Measurements from ENCODE around the gene C2orf92. TPM values are rescaled to one million over a fixed set of nuclear protein-coding genes. Genes with fewer than 3 reads are reported as not detected.
"Not testable (repeated sequence)": the region's sequence is repeated elsewhere in the genome, so short reads cannot be mapped to it uniquely, and the experiment has no call there.

C2orf92 gene
- total RNA-seq, 2 experiments from 2014 or later: 2.7 to 2.8 TPM

DNA sequence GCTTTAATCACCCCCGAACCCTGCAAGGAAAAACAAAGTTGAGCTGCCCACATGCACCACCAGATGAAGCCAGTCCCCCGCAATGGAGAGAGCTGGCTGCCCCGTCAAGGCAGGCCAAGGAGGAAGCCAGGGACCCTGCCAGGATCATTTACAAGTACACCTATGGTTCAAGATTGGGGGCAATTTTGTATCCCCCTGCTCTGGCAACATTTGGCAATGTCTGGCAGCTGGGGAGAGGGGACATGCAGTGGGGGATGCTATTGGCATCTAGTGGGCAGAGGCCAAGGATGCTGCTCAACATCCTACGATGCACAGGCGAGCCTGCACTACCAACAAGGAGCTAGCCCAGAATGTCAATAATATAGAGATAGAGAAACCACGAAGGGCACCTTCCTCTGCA is 7.6 kb upstream of the C2orf92 start:
- no peak for DNase-seq
- Mint-ChIP-seq H3K36me3 (ENCODE audit: low read depth) (peaks cover 21% of the 10 kb centered on the region), H3K4me3 (peak overlapping the region; percentile 89), H3K27me3 (ENCODE audit: low read depth) (no peaks in the 10 kb centered on the region), H3K27ac (peak overlapping the region; percentile 98), H3K4me1 (ENCODE audit: low read depth) (peaks cover 31% of the 10 kb centered on the region), H3K9me3 (no peaks in the 10 kb centered on the region)
- CTCF ChIA-PET: interaction anchor here (0.6 to 4.5 kb wide), 8 partner anchors 10 to 818 kb away, joined by 3 to 23 read pairs (median 6); partner anchors contain the start of gene COX5B
- intact Hi-C loops (cut with micrococcal nuclease): loop anchor here (5.0 kb wide), 2 partner anchors 790 to 1130 kb away; no protein-coding TSS in a partner anchor

DNA sequence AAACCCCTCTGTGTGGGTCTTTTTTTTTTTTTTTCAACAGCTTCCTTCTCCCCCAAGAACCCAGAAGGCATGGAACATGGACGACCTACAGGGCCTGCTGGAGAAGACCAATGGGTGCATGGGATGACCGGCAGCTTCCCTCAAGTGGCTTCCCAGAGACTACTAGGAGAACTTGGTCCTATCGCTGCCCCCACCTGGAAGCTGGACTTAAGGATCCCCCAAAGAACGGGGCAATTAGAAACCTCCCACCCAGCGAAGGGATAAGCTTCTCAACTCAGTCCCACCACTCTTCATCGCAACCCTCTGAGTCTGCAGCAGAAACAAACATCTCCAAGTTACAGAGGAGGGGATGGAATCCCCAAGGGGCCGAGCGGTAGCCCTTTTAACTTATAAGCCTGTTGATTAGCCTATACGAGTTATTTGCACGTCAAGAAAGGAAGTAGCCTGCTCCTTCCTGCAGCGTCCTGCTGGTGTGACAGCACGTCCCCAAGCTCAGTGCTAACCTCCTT is 7.1 kb upstream of the C2orf92 start:
- intact Hi-C loops (cut with micrococcal nuclease): loop anchor here (5.0 kb wide), 2 partner anchors 790 to 1130 kb away; no protein-coding TSS in a partner anchor
- Mint-ChIP-seq H3K4me1 (ENCODE audit: low read depth) (peaks cover 31% of the 10 kb centered on the region), H3K27me3 (ENCODE audit: low read depth) (no peaks in the 10 kb centered on the region), H3K27ac (peak overlapping the region; percentile 98), H3K4me3 (peak overlapping the region; percentile 89), H3K36me3 (ENCODE audit: low read depth) (peaks cover 19% of the 10 kb centered on the region), H3K9me3 (no peaks in the 10 kb centered on the region)
- CTCF ChIA-PET: interaction anchor here (0.6 to 4.5 kb wide), 11 partner anchors 11 to 817 kb away, joined by 3 to 23 read pairs (median 6); partner anchors contain the start of gene COX5B
- DNase-seq: no peak

DNA sequence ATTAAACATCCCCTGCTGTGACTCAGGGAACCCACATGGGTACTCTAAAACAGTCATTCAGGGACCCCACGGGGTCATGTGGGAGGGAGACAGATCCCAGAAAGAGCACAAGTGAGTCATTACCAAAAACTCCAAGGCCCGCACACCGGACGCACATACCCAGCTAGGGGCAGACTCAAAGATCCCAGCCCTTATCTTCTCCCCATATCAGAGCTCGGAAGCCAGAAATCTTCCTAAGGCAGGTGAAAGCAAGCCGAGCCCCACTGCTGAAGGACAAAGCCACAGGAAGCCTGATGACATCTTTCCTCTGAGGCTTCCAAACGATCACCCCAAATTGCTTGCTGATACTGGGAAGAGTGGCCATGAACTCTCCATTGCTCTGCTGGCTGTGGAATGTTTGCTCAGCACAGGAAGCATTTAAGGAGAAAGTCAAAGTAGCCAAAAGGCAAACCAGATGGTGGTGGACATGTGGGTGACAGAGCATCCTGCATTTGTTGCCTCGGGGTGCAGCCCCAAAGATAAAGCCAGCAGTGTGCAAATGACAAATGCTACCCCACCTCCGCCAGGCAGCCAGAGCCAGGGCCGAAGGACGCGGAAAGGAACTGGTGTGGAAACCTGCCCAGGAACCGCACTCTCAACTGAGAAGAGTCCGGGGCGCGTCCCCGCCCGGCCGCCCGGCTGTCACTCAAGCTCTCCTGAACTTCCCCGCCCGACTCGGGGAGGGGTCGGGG is 6.5 kb upstream of the C2orf92 start:
- no peaks in the 10 kb centered on the region for H3K9me3 Mint-ChIP-seq
- CTCF ChIA-PET: interaction anchor here (1.0 to 4.5 kb wide), 10 partner anchors 10 to 770 kb away, joined by 3 to 23 read pairs (median 6); partner anchors contain the start of gene COX5B
- peaks cover 15% of the 10 kb centered on the region for H3K36me3 Mint-ChIP-seq (ENCODE audit: low read depth)
- H3K27ac Mint-ChIP-seq: peak overlapping the region; percentile 98
- H3K27me3 Mint-ChIP-seq (ENCODE audit: low read depth): no peaks in the 10 kb centered on the region
- peaks cover 31% of the 10 kb centered on the region for H3K4me1 Mint-ChIP-seq (ENCODE audit: low read depth)
- peak overlapping the region; percentile 89 for H3K4me3 Mint-ChIP-seq
- intact Hi-C loops (cut with micrococcal nuclease): loop anchor here (5.0 kb wide), 2 partner anchors 789 to 1131 kb away; no protein-coding TSS in a partner anchor
- peak; percentile 94 for DNase-seq

DNA sequence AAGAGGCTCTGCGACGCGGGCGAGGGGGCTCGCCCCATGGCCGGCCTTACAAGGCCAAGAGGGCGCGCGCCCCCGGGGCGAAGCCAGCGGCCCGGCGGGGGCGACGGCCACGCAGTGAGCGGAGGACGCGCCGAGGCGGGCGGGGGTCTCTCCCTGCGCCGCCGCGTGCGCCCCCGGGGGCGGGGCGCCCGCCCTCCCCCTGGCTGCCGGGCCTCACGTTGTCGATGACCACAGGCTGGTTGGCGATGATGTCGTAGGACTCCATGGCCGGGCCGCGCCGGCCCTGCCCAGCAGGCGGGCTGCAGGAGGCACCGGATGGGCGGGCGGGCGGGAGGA is 5.9 kb upstream of the C2orf92 start:
- Mint-ChIP-seq H3K4me3 (peak overlapping the region; percentile 89), H3K9me3 (no peaks in the 10 kb centered on the region), H3K4me1 (ENCODE audit: low read depth) (peaks cover 31% of the 10 kb centered on the region), H3K36me3 (ENCODE audit: low read depth) (peaks cover 12% of the 10 kb centered on the region), H3K27ac (peak overlapping the region; percentile 98), H3K27me3 (ENCODE audit: low read depth) (no peaks in the 10 kb centered on the region)
- CTCF ChIA-PET: interaction anchor here (1.0 to 4.5 kb wide), 12 partner anchors 12 to 770 kb away, joined by 3 to 56 read pairs (median 5); partner anchors contain the start of genes COX5B and ZAP70
- intact Hi-C loops (cut with micrococcal nuclease): loop anchor here (5.0 kb wide), 2 partner anchors 789 to 1131 kb away; no protein-coding TSS in a partner anchor
- no peak for DNase-seq

DNA sequence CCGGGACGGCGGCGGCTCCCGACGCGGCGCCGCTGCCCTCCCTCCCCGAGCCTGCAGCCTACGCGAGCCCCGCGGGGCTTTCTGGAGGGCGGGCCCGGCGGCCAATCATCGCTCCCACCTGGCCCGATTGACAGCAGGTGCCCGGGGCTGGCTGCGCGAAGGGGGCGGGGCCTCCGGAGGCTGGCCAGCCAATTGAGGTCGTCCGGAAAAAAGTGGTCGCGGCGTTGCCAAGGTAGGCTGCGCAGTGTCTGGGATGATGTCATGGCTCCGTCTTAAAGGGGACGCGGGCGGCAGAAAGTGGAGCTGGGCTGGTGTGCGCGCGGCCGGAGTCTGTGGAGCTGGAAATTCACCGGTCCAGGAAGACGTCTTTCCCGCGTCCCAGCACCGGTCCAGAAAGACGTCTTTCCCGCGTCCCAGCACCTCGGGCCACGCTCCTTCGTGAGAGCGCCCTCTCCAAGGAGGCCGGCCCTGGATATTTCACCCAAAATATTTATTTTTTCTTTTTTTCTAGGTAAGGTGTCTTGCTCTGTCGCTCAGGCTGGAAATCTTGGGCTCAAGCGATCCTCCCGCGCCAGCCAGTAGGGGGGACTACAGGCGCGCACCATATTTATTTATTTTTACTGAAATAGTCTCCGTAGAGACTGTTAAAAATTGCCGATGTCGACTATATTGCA is 5.4 kb upstream of the C2orf92 start, which contains the start of gene ACTR1B:
Gene ACTR1B, minus strand, starts transcription at position 83 of the 674 bp plus-strand sequence. CDS start 154 bp downstream, outside the sequence.
- H3K36me3 Mint-ChIP-seq (ENCODE audit: low read depth): peaks cover 12% of the 10 kb centered on the region
- intact Hi-C loops (cut with micrococcal nuclease): loop anchor here (1.0 to 5.0 kb wide), 9 partner anchors 9 to 1672 kb away; partner anchors contain the start of genes TXNDC9 and ZAP70
- H3K27me3 Mint-ChIP-seq (ENCODE audit: low read depth): no peaks in the 10 kb centered on the region
- H3K4me1 Mint-ChIP-seq (ENCODE audit: low read depth): peaks cover 31% of the 10 kb centered on the region
- DNase-seq: peak; percentile 98
- H3K4me3 Mint-ChIP-seq: peak within 1 kb of the TSS; percentile 93
- CTCF ChIA-PET: interaction anchor here (0.8 to 4.5 kb wide), 11 partner anchors 11 to 103 kb away, joined by 3 to 56 read pairs (median 4); partner anchors contain the start of genes COX5B and ZAP70
- H3K27ac Mint-ChIP-seq: peak within 1 kb of the TSS; percentile 98
- no peaks in the 10 kb centered on the region for H3K9me3 Mint-ChIP-seq

DNA sequence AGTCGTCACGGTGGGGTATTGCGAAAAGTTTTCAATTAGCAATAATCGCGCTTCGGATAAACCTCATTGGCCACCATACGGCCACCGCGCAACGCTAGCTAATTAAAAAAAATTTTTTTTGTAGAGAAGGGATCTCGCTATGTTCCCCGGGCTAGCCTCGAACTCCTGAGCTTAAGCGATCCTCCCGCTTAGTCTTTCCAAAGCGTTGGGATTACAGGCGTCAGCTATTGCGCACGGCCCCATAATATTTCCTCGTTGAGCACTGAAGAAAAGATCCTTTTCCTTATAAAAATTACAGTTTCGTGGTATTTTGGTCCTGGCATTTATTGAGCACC is 4.9 kb upstream of the C2orf92 start:
- no peaks in the 10 kb centered on the region for H3K27me3 Mint-ChIP-seq (ENCODE audit: low read depth)

DNA sequence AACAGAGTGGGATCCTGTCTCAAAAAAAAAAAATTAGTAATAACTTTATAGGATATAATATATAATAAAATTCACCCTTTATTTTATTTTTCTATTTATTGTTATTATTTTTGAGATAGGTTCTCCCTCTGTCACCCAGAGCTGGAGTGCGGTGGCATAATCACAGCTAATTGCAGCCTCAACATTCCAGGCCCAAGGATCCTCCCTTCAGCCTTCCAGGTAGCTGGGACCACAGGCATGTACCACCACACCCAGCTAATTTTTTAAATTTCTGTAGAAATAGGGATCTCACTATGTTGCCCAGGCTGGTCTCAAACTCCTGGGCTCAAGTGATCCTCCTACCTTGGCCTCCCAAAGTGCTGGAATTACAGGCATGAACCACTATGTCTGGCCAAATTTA is 958 bp downstream of the C2orf92 start:
- H3K36me3 Mint-ChIP-seq (ENCODE audit: low read depth): peaks cover 2% of the 10 kb centered on the region
- DNase-seq: no peak
- no peak overlapping the region for H3K27ac Mint-ChIP-seq
- H3K9me3 Mint-ChIP-seq: no peaks in the 10 kb centered on the region
- peaks cover 21% of the 10 kb centered on the region for H3K4me1 Mint-ChIP-seq (ENCODE audit: low read depth)
- H3K4me3 Mint-ChIP-seq: no peak overlapping the region
- CTCF ChIA-PET: interaction anchor here (0.6 to 1.2 kb wide), 2 partner anchors 30 to 36 kb away, joined by 3 read pairs; no protein-coding TSS in a partner anchor
- H3K27me3 Mint-ChIP-seq (ENCODE audit: low read depth): no peaks in the 10 kb centered on the region
- intact Hi-C loops (cut with micrococcal nuclease): no loop called here

More for the DNA sequence above, 4.9 kb upstream of the C2orf92 start:
- intact Hi-C loops (cut with micrococcal nuclease): loop anchor here (1.0 to 5.0 kb wide), 9 partner anchors 9 to 1672 kb away; partner anchors contain the start of genes TXNDC9 and ZAP70
- no peaks in the 10 kb centered on the region for H3K9me3 Mint-ChIP-seq
- H3K27ac Mint-ChIP-seq: peak overlapping the region; percentile 97
- CTCF ChIA-PET: interaction anchor here (0.8 to 4.5 kb wide), 11 partner anchors 11 to 103 kb away, joined by 3 to 56 read pairs (median 4); partner anchors contain the start of genes COX5B and ZAP70
- peaks cover 31% of the 10 kb centered on the region for H3K4me1 Mint-ChIP-seq (ENCODE audit: low read depth)
- peaks cover 12% of the 10 kb centered on the region for H3K36me3 Mint-ChIP-seq (ENCODE audit: low read depth)
- DNase-seq: peak; percentile 30
- H3K4me3 Mint-ChIP-seq: peak overlapping the region; percentile 93

DNA sequence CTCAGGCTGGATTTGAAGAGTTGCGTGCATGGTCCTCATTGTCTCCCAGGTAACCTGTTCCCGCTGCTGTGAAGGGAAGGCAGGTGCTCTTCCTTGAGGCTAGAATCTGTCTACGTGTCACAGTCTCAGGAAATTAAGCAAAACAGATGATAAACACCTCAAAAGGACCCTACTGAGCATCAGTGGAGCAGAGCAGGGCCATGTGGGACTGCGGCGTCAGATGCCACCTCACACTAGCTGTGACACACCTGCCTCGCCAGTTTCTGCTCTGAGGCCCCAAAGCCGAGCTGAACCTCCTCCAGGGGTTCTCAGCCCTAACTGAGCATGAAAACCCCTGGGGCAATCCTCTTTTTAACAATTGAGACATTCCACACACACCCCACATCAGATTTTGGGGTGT is 2.0 kb downstream of the C2orf92 start:
- Mint-ChIP-seq H3K9me3 (no peaks in the 10 kb centered on the region), H3K36me3 (ENCODE audit: low read depth) (peaks cover 2% of the 10 kb centered on the region), H3K27ac (no peak overlapping the region), H3K4me3 (no peak overlapping the region), H3K4me1 (ENCODE audit: low read depth) (peaks cover 23% of the 10 kb centered on the region), H3K27me3 (ENCODE audit: low read depth) (no peaks in the 10 kb centered on the region)
- intact Hi-C loops (cut with micrococcal nuclease): no loop called here
- no peak for DNase-seq
- CTCF ChIA-PET: no interaction called here

DNA sequence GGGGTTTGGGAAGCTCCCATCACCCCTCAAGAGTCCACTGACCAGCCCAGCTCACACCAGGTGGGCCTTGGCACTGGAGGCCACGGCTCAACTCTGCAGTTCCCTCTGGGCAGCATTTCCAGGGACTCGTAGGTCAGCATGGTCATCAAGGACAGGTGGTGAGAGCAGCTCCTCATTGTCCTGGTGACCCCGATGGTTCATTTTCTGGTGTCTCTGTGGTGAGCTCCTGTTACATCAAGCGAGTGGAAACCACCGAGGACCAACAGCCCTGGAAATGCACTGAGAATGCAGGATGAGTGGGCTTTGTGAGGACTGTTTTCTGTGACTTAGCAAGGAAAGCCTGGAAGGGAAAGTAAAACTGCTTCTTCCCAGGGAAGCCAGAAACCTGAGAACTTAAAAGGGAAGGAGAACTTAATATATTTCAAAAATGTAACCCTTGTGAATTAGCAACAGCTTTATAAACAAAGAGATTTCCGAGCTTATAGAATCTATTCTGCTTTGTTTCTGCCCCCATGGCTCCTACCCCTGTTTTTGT is 3.2 kb downstream of the C2orf92 start:
- intact Hi-C loops (cut with micrococcal nuclease): loop anchor here (1.0 kb wide), 1 partner anchor 8 kb away; the partner anchor contains the start of gene ACTR1B
- CTCF ChIA-PET: interaction anchor here (0.8 to 1.6 kb wide), 4 partner anchors 10 to 27 kb away, joined by 4 to 5 read pairs (median 4); no protein-coding TSS in a partner anchor
- H3K27me3 Mint-ChIP-seq (ENCODE audit: low read depth); H3K9me3 Mint-ChIP-seq; H3K36me3 Mint-ChIP-seq (ENCODE audit: low read depth); H3K4me3 Mint-ChIP-seq; DNase-seq: not testable (repeated sequence)
- H3K27ac Mint-ChIP-seq: peak overlapping the region; percentile 89
- peaks cover 28% of the 10 kb centered on the region for H3K4me1 Mint-ChIP-seq (ENCODE audit: low read depth)

DNA sequence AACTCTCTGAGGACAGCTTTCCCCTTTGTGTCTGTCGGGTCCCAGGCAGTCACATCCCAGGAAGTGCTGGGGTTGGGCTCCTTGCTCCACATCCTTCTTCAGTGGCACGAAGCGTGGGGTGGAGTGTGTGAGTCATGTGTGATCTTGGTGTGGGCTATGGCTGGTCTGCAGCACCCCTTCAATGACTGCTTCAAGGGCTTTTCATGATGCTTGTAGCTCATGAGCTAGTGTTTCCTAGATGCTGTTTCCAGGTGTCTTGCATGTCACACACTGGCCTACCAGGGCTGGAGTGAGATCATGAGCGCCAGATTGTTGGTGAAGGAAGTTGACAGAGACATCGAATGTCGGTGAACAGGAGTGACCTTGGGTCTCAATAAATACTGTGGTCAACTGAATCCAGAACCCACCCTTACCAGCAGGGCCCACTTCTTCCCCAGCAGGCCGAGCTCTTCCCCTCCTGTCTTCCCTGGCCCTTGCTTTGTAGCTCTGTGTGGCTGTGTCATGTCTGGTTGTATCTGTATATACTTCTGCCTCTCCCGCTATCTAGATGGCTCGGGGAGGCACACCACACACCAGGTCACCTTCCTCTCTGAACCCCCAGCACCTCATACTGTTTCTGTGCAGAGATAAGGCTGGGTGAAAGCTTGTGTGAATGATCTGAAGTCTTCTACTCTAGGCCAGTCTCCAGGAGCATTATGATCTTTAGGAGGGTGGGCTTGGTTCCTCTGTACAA is 3.8 kb downstream of the C2orf92 start:
- intact Hi-C loops (cut with micrococcal nuclease): loop anchor here (1.0 kb wide), 1 partner anchor 9 kb away; the partner anchor contains the start of gene ACTR1B
- DNase-seq: peak; percentile 57
- Mint-ChIP-seq H3K4me1 (ENCODE audit: low read depth) (peaks cover 31% of the 10 kb centered on the region), H3K9me3 (no peaks in the 10 kb centered on the region), H3K36me3 (ENCODE audit: low read depth) (peaks cover 2% of the 10 kb centered on the region), H3K4me3 (no peak overlapping the region), H3K27ac (peak overlapping the region; percentile 89), H3K27me3 (ENCODE audit: low read depth) (no peaks in the 10 kb centered on the region)
- CTCF ChIA-PET: interaction anchor here (0.8 to 1.6 kb wide), 4 partner anchors 11 to 27 kb away, joined by 4 to 5 read pairs (median 4); no protein-coding TSS in a partner anchor

DNA sequence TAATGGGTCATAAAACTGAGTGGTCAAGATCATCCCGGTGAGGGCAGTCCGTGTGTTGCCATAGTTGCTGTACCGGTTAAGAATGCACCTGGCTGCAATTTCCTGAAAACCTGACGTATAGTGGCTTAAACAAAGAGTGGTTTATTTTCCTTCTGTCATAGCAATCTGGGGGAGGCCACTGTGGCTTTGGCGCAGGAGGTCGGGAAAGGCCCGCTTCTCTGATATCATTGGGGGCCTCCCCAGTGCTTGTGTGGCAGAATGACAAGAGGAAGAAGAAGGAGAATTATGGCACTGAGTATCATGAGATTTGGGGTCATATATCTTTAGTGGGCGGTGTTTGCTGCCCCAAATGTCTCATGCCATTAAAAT is 4.4 kb downstream of the C2orf92 start:
- H3K27me3 Mint-ChIP-seq (ENCODE audit: low read depth): no peaks in the 10 kb centered on the region
- peaks cover 2% of the 10 kb centered on the region for H3K36me3 Mint-ChIP-seq (ENCODE audit: low read depth)
- peak overlapping the region; percentile 89 for H3K27ac Mint-ChIP-seq
- peaks cover 32% of the 10 kb centered on the region for H3K4me1 Mint-ChIP-seq (ENCODE audit: low read depth)
- no peaks in the 10 kb centered on the region for H3K9me3 Mint-ChIP-seq
- DNase-seq: peak; percentile 81
- CTCF ChIA-PET: interaction anchor here (1.6 kb wide), 1 partner anchor 11 kb away, joined by 5 read pairs; no protein-coding TSS in a partner anchor
- intact Hi-C loops (cut with micrococcal nuclease): loop anchor here (1.0 kb wide), 2 partner anchors 10 to 14 kb away; partner anchors contain the start of gene ACTR1B
- H3K4me3 Mint-ChIP-seq: no peak overlapping the region

Measured in activated naive CD4-positive, alpha-beta T cell treated with anti-CD3 and anti-CD28 coated beads for 36 hours (primary cell).